Dedifferentiated amniotic fluid mesenchymal stem cell (primary cell): ENCODE measurements around the gene PAQR4.
A peak's percentile ranks its signal among the peaks of the same experiment; 100 is the strongest.

Source experiments
- DNase-seq: peaks from one replicate; pipeline ENCODE4 v3.0.0-alpha.2; 2016; ENCODE audit errors: extremely low spot score

The PAQR4 gene

DNA sequence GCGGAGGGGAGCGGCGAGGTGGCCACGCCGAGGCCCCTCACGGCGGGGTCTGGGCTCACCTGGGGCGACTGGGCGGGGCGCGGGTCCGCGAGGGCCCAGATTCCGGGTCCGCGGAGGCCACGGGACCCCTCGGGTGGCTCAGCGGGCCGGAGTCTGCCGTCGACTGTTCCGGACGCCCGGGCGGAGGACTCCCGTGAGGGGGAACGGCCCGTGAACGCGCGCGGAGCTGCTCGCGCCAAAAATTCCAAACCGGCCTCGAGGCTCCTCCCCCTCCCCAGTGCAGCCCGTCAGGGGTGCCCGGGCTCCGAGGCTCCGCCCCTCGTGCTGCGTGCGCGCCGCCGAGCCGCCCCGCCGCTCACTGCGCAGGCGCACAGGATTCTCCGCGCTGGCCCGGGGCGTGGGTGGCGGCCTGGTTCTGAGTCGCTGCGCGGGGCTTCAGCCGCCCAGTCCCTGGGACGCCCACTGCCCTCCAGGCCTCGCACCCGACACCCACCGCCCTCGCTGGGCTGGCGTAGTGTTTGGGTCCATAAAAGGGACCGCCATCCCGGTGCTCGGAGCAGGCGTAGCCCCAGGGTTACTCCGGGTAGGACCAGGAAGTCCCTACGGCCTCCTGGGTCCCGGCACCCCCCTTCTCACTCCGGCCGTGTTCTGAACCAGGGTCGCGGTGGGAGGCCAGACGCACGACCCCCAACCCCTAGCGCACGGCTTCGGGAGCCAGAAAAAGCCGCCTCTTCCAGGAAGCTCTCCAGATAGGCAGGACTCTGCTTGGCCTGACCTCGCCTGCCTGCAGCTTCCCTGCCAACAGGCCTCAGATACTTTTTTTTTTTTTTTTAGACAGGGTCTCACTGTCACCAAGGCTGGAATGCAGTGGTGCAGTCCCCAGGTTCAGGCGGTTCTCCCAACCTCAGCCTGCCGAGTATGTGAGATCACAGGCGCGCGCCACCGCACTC is 11.4 kb downstream of the PAQR4 start, which contains the start of gene PKMYT1:
TSS of gene PKMYT1 (minus strand) at position 220 of the 950 bp plus-strand sequence. CDS start 789 bp downstream, outside the sequence.
- peak; percentile 76 for DNase-seq

DNA sequence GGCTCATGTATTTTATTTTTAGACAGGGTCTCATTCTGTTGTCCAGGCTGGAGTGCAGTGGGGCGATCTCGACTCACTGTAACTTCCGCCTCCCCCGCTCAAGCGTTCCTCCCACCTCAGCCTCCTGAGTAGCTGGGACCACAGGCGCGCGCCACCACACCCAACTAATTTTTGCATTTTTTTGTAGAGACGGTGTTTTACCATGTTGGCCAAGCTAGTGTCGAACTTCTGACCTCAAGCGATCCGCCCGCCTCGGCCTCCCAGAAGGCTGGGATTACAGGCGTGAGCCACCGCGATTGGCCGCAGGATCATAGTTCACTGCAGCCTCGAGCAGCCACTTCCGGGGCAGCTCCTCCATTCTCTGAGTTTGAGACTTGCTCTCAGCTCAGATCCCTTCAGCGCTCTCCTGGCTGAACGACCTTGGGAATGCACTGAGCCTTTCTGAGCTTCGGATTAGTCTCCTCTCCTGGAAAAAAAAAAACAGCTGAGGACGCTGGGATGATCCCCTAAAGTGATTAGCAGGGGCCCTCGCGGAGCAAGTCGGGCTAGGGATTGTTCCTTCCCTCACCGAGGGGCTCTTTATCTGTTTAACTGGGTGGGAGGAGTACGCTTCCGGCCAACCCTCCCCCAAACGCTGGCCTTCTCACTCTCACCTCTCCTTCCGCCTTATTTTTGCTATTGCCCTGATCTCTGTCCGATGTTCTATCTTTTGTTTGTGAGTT is 12.2 kb downstream of the PAQR4 start:
- no peak for DNase-seq

DNA sequence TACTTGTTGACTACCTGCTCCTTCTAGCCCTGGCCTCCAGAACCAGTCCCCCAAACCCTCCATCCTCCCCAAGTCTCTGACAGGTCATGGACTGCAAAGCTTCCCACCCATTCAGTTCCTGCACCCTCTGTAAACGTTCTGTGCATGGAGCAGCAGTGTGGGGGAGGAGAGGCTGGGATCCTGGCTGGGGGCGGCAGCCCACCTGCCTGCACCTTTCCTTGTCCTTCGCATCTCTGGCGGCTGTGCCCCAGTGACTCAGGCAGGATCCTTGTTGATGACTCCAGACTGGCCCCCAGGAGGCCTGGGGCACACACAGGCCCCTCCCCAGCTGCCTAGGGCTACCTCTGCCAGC is 12.7 kb downstream of the PAQR4 start:
- no peak for DNase-seq

DNA sequence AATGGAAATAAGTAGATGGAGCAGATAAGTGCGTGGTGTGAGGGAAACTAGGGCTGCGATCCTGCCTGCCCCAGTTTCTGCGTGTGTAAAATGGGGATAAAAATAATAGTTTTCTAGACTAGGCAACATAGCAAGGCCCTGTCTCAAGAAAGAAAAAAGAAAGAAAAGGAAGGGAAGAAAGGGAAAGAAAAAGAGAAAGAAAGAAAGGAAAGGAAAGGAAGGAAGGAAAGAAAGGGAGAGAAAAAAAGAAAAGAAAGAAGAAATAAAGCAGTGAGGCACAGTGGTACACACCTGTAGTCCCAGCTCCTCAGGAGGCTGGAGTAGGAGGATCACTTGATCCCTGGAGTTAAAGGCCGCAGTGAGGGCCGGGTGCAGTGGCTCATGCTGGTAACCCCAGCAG is 13.3 kb downstream of the PAQR4 start:
- no peak for DNase-seq

DNA sequence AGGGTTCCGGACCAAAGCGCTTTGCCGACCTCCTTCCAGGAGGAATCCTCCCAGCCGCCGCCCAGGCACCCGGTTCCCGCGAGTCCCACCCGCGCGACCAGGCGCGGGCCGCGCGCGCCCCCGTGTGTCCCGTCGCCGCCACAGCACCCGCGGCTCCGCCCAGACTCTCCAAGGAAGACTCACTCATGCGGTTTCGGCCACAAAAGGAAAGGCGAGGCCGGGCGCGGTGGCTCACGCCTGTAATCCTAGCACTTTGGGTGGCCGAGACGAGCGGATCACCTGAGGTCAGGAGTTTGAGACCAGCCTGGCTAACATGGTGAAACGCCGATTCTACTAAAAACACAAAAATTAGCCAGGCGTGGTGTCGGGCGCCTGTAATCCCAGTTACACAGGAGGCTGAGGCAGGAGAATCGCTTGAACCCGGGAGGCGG is 14.6 kb downstream of the PAQR4 start:
- peak; percentile 77 for DNase-seq

DNA sequence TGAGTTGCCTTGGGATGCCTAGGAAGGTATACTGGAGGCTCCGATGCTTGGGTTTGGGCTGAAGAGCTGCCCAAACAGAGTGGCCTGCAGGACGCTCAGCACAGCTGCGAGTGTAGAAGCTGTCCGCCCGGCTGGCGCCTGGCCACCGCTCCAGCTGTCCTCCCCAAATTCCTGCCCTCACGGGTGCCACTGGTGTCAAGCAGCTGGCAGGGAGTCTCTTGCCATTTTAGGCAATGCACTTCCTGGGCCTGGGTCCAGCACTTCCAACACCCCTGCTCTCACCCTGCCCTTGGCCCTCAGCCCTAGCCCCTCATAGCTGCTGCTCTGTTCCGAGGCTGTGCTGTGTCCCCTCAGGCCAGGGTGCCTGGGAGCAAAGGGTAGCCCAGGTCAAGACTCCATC is 16.3 kb downstream of the PAQR4 start:
- no peak for DNase-seq

DNA sequence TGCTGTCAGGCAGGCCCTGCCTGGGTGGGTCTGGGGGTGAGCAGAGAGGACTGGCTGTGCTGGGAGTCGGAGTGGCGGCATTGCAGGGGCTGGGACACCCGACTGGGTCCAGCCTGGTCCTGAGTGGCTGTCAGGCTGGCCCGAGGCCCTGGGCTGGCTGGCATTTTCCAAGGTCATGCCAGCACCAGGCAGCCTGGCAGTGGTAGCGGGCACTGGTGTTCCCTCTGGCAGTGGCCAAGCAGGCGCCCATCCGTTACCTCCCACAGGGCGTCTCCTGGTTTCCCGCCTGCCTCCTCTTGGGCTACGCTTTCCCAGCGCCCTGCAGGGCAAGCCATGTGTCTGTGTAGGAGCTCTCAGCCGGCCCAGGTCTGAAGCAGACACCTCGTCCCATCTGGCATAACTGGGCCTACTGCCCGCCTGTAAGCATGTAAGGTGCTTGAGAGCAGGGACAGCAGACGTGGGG is 16.8 kb downstream of the PAQR4 start:
- no peak for DNase-seq

DNA sequence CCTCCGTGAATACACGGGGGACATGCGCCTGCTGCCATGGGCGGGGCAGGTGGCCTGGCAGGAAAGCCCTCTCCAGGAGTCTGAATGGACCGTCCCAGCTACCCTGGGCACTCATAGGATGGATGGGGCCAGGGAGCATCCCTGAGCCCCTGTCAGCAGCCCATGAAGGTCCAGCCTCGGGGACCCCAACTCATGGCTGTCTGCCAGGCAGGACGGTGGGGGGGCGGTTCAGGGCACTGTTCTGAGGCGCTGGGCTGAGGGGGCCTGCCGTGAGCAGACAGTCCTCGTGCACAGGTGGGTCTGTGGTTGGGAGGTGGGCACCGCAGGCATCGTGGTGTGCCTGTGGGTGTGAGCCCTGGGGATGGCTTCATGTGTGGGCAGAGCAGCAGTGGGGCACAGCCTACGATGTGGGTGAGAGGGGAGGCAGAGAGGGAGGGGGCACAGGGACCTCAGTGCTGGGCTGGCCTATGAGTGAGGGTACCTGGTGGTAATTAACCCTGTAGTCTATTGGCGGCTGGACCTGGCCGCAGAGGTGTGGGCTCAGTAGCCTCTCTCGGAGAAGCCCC is 17.6 kb downstream of the PAQR4 start:
- DNase-seq, result no peak

DNA sequence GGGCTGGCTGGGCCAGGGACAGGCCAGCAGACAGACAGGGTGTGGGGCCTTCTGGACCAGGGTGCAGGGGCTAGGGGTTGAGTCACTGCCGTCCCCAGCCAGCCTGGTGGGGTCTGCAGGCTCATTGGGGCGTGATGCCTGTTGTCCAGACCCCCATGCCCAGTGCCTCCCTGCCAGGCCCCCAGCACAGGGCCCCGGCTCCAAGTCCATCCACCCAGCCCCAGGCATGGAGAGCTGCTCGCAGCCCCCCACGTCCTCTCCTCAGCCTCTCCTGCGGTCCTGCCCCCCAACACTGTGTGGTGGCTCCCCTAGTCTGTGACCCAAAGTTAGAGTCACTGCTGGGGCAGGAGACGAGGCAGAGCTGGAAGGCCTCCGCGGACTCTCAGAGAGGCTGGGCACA is 18.1 kb downstream of the PAQR4 start:
- DNase-seq, result no peak

DNA sequence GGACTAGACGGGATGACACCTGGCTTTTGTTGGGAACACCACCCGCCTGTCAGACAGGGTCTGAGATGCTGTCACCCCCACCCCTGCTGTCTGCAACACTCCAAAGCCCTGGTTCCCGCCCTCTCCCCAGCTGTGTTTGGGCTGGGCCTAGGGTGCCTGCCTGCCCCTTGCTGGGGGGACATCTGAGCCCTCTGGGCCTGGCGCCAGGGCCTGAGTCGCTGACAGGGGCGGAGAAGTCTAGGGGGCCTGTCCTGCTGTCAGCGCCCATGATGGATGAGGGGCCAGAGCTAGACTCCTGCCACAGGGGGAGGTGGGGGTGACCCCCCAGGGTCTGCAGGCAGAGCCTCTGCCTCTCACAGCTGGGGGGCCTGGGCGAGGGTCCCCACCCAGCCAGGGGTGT is 18.7 kb downstream of the PAQR4 start:
- no peak for DNase-seq

DNA sequence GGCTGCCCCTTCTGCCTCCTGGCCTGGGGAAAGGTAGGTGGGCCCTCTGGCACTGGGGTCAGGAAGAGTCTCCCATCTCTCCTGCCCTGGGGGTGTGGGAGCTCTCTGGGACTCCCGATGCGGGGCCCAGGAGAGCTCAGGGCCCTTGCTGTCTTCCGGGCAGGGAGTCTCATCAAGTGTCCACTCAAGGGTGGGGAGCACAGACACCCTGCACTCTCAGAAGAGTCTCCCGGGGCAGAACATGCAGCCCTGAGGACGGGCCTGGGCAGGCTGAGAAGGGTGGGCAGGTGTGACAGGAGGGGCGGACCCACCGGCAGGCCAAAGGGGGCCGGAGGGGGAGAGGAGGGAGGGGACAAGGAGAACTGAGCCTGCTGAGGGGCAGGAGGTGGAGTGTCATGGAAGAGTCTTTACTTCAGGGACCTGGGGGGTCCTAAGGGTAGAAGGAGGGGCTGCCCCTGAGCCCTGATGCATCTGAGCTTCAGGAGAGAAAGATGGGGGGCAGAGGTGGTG is 19.5 kb downstream of the PAQR4 start:
- DNase-seq, result no peak

DNA sequence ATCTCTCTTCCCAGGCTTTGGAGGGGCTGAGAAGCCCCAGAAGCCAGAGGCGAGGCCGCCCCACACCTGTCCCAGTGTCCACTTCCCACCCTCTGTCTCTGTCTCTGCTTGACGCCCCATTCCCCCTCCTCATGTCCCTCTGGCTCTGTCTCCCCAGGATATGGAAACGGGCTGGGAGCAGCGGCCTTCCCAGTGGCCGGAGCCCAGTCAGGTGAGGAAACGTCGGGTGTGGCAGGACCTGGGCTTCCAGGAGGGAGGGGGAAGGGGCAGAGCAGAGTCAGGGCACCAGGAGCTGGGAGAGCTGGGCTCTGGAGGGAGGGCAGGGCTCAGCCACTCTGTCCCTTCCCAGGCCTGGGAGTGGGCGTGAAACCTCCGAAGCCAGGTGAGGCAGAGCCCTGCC is 21.7 kb downstream of the PAQR4 start:
- no peak for DNase-seq

DNA sequence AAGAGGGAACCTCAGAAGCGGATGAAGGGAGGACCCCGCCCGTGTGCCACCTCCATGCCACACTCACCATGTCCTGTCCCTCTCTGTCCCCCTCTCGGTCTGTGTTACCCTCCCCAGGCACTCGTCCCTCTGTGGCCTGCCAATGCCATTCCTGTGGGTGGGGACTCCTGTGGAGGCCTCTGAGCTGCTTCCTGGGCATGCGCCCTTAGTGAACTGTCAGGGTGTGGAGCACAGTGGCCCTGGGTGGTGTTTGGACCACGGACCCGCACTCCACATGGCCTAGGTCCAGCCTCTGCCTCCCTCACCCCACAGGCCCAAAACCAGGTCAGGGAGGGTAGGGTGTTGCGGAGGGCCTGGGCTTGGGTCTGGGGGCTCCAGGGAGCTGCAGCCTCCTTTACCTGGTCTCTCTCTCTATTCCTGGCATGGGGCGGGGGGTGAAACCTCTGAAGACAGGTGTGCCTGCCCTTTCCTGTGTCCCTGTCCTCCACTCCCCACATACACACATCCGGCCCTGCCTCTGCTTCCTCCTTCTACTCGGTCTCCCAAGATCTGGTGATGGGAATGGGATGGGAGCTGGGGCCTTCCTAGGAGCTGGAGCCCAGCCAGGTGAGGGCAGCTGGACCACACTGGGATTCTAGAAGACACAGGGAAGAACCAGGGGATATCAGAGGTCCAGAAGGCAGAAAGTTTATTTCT is 22.6 kb downstream of the PAQR4 start:
- DNase-seq, result no peak

DNA sequence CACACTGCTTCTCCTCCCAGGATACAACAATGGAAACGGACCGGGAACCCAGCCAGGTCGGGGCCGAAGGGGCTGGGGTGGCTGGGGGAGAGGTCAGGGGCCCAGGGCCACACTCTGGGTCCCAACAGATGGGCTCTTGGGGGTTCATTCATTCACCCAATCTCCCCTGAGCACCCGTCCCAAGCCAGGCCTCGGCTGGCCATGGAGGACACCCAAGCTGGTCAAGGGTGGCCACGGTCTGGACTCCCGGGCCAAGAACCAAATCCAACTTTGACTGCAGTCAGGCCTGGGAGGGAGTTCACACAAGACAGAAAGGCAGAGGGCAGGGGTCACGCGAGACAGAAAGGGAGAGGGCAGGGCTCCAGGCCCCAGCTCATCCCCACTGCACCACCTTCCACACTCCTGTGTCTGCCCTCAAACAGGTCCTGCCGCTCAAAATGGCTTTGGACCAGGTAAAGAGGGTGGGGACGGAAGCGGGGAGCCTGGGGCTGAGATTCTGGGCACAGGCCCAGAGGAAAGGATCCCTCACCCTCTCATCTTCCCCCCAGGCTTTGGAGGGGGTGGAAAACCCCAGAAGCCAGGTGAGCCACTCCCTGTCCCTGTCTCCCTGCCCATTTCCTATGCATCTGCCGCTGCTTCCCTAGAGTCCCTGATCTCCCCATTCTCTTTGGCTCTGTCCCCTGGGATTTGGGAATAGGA is 23.4 kb downstream of the PAQR4 start:
- DNase-seq, result no peak

DNA sequence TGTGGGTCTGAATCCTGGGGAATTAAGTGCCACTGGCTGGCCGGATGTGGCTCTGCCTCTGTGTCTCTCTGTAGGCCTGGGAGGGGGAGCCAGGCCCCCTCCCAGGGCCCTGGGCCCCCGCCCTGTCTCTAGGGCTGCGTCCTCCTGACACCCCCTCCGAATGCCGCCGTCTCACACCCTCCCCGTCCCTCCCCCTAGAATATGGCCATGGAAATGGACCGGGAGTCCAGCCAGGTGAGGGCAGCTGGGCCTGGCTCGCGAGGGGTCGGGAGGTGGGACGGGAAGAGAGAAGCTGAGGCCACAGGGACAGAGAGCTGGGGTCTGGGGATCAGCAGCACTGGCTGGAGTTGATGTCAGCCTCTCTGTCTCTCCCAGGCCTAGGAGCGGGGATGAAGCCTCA is 27.1 kb downstream of the PAQR4 start:
- DNase-seq, result no peak

DNA sequence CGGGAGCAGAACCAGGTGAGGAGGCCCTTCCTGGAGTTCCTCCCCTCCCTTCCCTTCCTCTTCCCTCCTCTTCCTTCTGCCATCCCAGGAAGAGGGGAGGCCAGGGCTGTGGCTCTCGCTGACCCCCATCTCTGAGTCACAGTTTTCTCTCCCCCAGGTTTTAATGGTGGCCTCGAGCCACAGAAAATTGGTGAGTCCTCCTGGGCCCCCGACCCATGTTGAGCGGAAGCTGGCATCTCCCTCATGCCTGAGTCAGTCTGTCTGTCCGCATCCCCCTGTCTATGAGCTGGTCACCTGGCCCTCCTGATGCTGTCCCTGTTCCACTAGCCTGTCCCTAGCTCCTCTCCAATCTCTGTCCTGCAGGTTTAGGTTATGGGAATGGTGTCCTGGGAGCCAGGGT is 30.8 kb downstream of the PAQR4 start:
- DNase-seq, result no peak

DNA sequence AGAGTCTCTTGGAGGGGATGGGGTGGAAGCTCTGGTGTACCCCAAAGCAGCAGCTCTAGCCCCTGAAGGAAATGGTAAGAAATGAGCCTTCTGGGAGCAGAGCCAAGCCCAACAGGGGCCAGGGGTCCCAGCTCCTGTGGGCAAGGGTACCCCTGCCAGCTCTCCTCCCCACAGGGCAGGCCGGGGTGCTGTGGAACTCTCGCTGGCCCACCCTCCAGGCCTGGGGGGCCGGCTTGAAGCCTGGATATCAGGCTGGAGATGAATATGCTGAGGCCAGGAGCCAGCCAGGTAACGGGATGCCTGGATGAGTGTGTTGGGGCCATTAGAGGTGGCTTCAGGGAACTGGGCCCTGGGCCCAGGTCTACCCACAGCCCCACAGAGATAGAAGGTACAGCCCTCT is 31.4 kb downstream of the PAQR4 start:
- DNase-seq, result no peak

DNA sequence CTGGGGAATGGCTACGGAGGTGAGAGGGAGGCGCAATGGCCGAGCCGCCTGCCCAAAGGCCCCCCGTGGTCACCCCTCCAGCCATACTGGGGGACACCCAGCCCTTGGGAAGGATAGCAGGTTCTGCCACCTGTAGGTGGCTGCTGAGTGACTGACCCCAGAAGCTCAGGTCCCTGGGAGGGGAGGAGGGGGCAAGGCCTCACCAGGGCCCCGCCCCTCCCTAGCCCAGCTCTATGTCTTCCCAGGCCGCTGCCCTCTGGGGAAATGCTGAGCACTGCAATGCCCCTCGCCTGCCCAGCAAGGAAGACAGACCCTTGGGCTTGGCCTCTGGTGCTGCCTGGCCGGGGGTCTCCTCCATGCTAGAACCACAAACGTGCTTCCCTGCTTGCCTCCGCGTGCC is 32.2 kb downstream of the PAQR4 start:
- DNase-seq, result no peak

DNA sequence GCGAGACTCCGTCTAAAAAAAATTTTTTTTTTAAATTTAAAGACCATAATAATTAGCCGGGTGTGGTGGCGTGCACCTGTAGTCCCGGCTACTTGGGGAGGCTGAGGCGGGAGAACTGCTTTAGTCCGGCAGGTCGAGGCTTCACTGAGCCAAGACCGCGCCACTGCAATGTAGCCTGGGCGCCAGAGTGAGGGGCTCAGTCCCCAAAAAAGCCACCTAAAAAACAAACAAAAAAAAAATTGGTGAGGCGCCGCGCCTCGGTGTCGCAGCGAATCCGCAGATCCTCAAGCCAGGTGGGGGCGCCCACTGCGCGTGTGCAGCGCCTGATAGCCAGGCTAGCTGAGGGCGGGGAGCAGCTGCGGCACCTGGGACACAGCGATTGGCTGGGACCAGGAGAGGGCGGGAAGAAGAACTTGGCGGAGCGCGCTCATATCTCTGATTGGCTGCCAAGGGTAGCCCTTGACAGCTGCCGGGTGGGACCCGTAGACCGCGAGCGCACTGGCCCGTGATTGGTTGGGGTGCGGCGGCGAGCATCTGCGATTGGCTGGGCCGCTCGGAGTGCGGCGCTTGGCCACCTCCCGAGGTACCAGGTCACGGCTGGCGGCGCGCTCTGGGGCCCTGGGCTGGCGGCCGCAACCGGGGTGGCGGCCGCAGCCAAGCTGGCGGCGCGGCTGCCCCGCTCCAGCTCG is 34.6 kb downstream of the PAQR4 start:
- DNase-seq, result peak; percentile 89

DNA sequence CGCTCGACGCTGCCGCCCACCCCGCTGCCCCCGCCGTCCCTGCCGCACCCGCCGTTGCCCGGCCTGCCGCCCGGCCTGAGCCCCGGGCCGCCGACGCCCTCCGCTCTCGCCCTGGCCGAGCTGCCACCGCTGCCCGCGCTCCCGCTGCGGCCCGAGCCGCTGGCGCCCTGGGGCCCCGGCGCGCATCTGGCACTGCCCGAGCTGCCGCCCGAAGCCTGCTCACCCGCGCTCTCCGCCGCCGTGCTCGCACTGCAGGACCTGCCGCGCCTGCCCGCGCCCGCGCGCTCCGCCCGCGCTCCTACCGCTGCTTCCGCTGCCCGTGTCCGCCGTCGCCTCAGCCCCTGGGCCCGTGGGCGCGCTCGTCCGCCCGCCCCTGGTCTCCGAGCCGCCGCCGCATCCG is 35.2 kb downstream of the PAQR4 start:
- DNase-seq, result no peak
